Measurements from ENCODE around the gene LARP4B.
A peak's percentile ranks its signal among the peaks of the same experiment; 100 is the strongest.

LARP4B gene

GRCh38 chr10:855671-856070 lies 75.8 kb downstream of the LARP4B start:
- TF ChIP-seq CTCF (IDR thresholded peaks at IDR 0.05; ENCODE audit: extremely low read depth, missing control alignments) = no peak

GRCh38 chr10:855079-855478 lies 76.4 kb downstream of the LARP4B start:
- no peak for DNase-seq (ENCODE audit: low spot score)
- TF ChIP-seq CTCF (IDR thresholded peaks at IDR 0.05; ENCODE audit: extremely low read depth, missing control alignments) = no peak

More at GRCh38 chr10:855671-856070, 75.8 kb downstream of the LARP4B start:
- DNase-seq (ENCODE audit: low spot score) = no peak

- TF ChIP-seq CTCF (IDR thresholded peaks at IDR 0.05; ENCODE audit: extremely low read depth, missing control alignments) = no peak
- DNase-seq (ENCODE audit: low spot score) = no peak
These were observed 78.5 kb downstream of the LARP4B start for GRCh38 chr10:853017-853416.

- DNase-seq (ENCODE audit: low spot score) = no peak
- no peak for TF ChIP-seq CTCF (IDR thresholded peaks at IDR 0.05; ENCODE audit: extremely low read depth, missing control alignments)
These were observed 79.1 kb downstream of the LARP4B start for GRCh38 chr10:852386-852785.

- TF ChIP-seq CTCF (IDR thresholded peaks at IDR 0.05; ENCODE audit: extremely low read depth, missing control alignments) = no peak
- DNase-seq (ENCODE audit: low spot score) = peak; percentile 39
These were observed 79.6 kb downstream of the LARP4B start for GRCh38 chr10:851901-852300.

GRCh38 chr10:850093-850492 lies 81.4 kb downstream of the LARP4B start:
- TF ChIP-seq CTCF (IDR thresholded peaks at IDR 0.05; ENCODE audit: extremely low read depth, missing control alignments) = no peak
- DNase-seq (ENCODE audit: low spot score) = no peak

- no peak for DNase-seq (ENCODE audit: low spot score)
- no peak for TF ChIP-seq CTCF (IDR thresholded peaks at IDR 0.05; ENCODE audit: extremely low read depth, missing control alignments)
These were observed 83.6 kb downstream of the LARP4B start for GRCh38 chr10:847868-848267.
